ENCODE data around the gene OR10G7.
A peak's percentile ranks its signal among the peaks of the same experiment; 100 is the strongest.

DNA sequence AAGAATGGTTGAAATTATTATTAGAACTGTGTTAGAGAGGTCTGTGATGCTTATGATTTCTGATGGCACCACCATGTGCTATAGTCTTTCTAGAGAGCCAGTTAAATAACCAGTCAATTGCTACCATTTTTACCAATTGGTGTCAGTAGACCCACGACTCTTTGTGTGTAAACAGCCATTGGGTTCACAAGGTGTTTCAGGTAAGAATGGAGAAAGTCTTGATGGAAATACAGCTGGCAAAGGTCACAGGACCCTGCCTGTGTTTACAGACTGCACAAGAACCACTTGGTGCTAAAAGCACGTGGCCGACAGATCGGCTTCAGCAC, 30.5 kb upstream of the OR10G7 start:
- TF ChIP-seq, protein P1, sequence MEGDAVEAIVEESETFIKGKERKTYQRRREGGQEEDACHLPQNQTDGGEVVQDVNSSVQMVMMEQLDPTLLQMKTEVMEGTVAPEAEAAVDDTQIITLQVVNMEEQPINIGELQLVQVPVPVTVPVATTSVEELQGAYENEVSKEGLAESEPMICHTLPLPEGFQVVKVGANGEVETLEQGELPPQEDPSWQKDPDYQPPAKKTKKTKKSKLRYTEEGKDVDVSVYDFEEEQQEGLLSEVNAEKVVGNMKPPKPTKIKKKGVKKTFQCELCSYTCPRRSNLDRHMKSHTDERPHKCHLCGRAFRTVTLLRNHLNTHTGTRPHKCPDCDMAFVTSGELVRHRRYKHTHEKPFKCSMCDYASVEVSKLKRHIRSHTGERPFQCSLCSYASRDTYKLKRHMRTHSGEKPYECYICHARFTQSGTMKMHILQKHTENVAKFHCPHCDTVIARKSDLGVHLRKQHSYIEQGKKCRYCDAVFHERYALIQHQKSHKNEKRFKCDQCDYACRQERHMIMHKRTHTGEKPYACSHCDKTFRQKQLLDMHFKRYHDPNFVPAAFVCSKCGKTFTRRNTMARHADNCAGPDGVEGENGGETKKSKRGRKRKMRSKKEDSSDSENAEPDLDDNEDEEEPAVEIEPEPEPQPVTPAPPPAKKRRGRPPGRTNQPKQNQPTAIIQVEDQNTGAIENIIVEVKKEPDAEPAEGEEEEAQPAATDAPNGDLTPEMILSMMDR (IDR thresholded peaks at IDR 0.05), result peak in 1 of 6 experiments; percentile 13
- no peak for TF ChIP-seq POLR2A (IDR thresholded peaks at IDR 0.05)
